HG03039 (cell line): ENCODE data around the gene ALPK1.

Experiments used
- ATAC-seq: cut with Tn5 transposase; IDR thresholded peaks from one replicate; pipeline ENCODE4 v1.9.1; 2021; ENCODE audit warnings: mild to moderate bottlenecking, moderate library complexity; ENCODE audit not compliant: unreplicated experiment

Gene ALPK1

GRCh38 chr4:112327965-112328733 is 31.0 kb downstream of the ALPK1 start:
- peak; percentile 59 for ATAC-seq

GRCh38 chr4:112328734-112329130 is 31.6 kb downstream of the ALPK1 start:
- no peak for ATAC-seq

- no peak for ATAC-seq
Observed at GRCh38 chr4:112329672-112330375, 32.7 kb downstream of the ALPK1 start.

- ATAC-seq, result no peak
Observed at GRCh38 chr4:112330921-112331320, 33.8 kb downstream of the ALPK1 start.

- no peak for ATAC-seq
Observed at GRCh38 chr4:112332398-112332797, 35.2 kb downstream of the ALPK1 start.

GRCh38 chr4:112340023-112340422 is 42.9 kb downstream of the ALPK1 start:
- ATAC-seq, result no peak

GRCh38 chr4:112341033-112341432 is 43.9 kb downstream of the ALPK1 start:
- ATAC-seq, result no peak

- no peak for ATAC-seq
Observed at GRCh38 chr4:112343330-112344080, 46.3 kb downstream of the ALPK1 start.

- no peak for ATAC-seq
Observed at GRCh38 chr4:112348488-112349158, 51.5 kb downstream of the ALPK1 start.

GRCh38 chr4:112352736-112353135 is 55.6 kb downstream of the ALPK1 start:
- ATAC-seq, result no peak

- no peak for ATAC-seq
Observed at GRCh38 chr4:112355662-112356061, 58.5 kb downstream of the ALPK1 start.

- ATAC-seq, result no peak
Observed at GRCh38 chr4:112357453-112357852, 60.3 kb downstream of the ALPK1 start.

GRCh38 chr4:112357897-112358296 is 60.7 kb downstream of the ALPK1 start:
- ATAC-seq, result no peak

GRCh38 chr4:112358415-112358814 is 61.2 kb downstream of the ALPK1 start:
- ATAC-seq, result no peak

GRCh38 chr4:112358952-112359749 is 62.0 kb downstream of the ALPK1 start:
- ATAC-seq, result no peak

- no peak for ATAC-seq
Observed at GRCh38 chr4:112361181-112361791, 64.1 kb downstream of the ALPK1 start.

- no peak for ATAC-seq
Observed at GRCh38 chr4:112370466-112370865, 73.3 kb downstream of the ALPK1 start.

GRCh38 chr4:112371361-112371760 is 74.2 kb downstream of the ALPK1 start:
- ATAC-seq, result no peak

- no peak for ATAC-seq
Observed at GRCh38 chr4:112374850-112375249, 77.7 kb downstream of the ALPK1 start.

GRCh38 chr4:112377171-112377570 is 80.0 kb downstream of the ALPK1 start:
- ATAC-seq, result no peak
